GM19351 (cell line): ENCODE data around the gene PAFAH1B1.
A peak's percentile ranks its signal among the peaks of the same experiment; 100 is the strongest.
"Not testable (repeated sequence)": the region's sequence is repeated elsewhere in the genome, so short reads cannot be mapped to it uniquely, and the experiment has no call there.

Experiments used
- ATAC-seq: cut with Tn5 transposase; IDR thresholded peaks from one replicate; pipeline ENCODE4 v1.9.1; 2021; ENCODE audit warnings: mild to moderate bottlenecking, moderate library complexity; ENCODE audit not compliant: unreplicated experiment

Gene PAFAH1B1

DNA sequence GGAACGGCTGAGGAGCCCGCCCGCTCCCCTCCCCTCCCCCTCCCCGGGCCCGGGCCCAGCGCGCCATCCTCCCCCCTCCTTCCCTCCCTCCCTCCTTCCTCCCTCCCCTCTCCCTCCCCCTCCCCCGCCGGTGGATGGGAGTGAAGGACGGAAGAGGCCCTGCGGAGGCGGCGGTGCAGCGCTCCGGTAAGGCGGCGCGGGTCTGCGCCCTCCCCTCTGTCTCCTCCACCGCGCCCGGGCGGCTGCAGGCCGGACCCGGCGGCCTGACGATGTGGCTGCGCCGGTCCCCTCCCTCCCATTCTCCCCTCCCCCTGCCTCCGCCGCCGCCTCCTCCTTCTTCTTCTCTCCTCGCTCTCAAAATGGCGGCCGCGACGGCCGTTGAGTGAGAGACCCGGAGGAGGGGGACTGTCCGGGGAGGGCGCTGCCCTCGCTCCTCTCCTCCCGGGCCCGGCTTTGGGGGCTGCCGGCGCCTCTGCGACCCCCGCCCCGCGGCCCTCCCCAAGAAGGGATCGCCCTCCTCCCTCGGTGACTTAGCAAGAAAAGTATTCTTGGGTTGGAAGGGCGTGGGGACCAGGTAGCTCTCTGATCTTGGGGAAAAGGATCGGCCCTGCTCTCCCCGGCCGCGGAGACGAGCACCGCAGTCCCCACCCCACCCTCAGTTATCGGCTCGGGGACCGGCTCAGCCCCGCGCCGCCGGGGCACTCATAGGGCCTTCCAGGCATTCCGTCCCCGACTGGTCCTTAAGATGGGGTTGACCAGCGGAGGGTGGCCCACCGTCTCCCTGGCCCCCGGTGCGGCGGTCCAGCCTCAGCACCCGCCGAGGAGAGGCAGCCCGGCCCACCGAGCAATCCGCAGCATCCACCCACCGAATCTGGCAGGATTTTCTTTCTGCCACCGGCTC lies 617 bp downstream of the PAFAH1B1 start:
- peak; percentile 40 for ATAC-seq

- ATAC-seq = no peak
Observed at GRCh38 chr17:2594722-2595599, 1.5 kb downstream of the PAFAH1B1 start.

DNA sequence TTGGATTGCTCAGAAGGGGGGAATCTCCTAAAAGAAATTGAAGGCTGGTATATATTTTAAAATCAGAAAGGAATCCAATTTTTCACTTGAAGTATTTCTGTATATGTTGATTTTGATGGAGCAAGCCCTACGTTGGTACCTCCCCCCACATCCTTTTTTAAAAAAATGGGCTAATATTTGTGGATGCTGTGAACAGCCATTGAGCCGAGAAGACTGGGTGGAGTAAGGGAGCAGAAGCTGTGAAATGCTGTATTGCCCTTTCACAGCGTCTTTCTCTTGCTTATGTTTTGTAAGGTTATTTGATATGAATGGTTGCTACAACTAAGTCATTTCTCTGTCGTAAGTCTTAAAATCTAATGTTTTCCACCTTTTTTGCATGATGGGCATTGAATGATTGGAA lies 2.3 kb downstream of the PAFAH1B1 start:
- no peak for ATAC-seq

- no peak for ATAC-seq
Observed at GRCh38 chr17:2598166-2598565, 4.7 kb downstream of the PAFAH1B1 start.

- no peak for ATAC-seq
Observed at GRCh38 chr17:2602597-2603017, 9.2 kb downstream of the PAFAH1B1 start.

- no peak for ATAC-seq
Observed at GRCh38 chr17:2608350-2608913, 15.0 kb downstream of the PAFAH1B1 start.

GRCh38 chr17:2609091-2609490 lies 15.6 kb downstream of the PAFAH1B1 start:
- no peak for ATAC-seq

- ATAC-seq = no peak
Observed at GRCh38 chr17:2610195-2611175, 17.0 kb downstream of the PAFAH1B1 start.

GRCh38 chr17:2611627-2612026 lies 18.2 kb downstream of the PAFAH1B1 start:
- ATAC-seq = no peak

GRCh38 chr17:2612630-2613029 lies 19.2 kb downstream of the PAFAH1B1 start:
- ATAC-seq = no peak

DNA sequence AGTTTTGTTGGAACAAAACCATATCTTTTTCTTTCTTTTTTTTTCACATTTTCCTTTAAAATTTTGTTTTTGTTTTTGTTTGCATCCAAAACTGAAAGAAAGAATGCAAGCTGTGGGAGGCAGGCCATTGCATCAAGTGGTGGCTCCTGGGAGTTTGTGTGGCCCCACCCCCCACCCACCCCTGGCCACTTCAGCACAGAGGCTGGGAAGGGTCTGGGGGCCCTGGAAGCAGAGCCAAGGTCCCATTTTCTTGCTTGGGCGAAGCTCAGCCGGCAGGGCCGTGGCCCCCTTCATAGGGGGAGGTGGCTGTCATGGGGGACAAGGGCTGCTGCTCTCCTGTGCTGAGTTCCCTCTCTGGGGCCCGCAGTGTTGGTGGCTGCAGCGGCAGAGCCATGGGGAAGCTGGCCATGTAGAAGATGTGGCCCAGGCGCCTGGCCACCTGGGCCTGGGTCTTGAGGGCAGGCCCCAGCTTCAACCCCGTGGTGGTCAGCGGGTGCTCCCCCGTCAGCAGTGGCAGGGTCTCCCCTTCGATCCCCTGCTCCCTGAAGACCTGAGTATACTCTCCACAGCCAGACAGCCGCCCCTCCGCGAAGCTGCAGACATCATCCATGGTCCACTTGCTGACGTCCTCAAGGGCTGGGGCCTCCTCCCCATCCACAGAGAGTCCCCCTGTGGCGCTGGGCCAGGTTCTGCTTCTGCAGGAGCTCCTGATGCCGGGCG lies 19.8 kb downstream of the PAFAH1B1 start:
- ATAC-seq = no peak

- no peak for ATAC-seq
Observed at GRCh38 chr17:2615882-2616281, 22.4 kb downstream of the PAFAH1B1 start.

GRCh38 chr17:2621241-2621640 lies 27.8 kb downstream of the PAFAH1B1 start:
- no peak for ATAC-seq

DNA sequence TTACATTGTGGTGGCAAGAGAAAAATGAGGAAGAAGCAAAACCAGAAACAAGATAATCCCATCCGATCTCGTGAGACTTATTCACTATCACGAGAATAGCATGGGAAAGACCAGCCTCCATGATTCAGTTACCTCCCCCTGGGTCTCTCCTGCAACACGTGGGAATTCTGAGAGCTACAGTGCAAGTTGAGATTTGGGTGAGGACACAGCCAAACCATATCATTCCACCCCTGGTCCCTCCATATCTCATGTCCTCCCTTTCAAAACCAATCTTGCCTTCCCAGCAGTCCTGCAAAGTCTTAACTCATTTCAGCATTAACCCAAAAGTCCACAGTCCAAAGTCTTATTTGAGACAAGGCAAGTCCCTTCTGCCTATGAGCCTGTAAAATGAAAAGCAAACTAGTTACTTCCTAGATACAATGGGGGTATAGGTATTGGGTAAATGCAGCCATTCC lies 28.5 kb downstream of the PAFAH1B1 start:
- not testable (repeated sequence) for ATAC-seq

DNA sequence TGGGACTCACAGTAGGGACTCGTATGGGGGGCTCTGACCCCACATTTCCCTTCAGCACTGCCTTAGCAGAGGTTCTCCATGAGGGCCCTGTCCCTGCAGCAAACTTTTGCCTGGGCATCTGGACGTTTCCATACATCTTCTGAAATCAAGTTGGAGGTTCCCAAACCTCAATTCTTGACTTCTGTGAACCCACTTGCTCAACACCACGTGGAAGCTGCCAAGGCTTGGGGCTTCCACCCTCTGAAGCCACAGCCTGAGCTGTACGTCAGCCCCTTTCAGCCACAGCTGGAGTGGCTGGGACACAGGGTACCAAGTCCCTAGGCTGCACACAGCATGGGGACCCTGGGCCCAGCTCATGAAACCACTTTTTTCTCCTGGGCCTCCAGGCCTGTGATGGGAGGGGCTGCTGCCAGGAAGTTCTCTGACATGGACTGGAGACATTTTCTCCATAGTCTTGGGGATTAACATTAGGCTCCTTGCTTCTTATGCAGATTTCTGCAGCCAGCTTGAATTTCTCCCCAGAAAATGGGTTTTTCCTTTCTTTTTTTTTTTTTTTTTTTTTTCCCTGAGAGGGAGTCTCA lies 29.4 kb downstream of the PAFAH1B1 start:
- ATAC-seq = not testable (repeated sequence)

GRCh38 chr17:2624292-2624731 lies 30.9 kb downstream of the PAFAH1B1 start:
- no peak for ATAC-seq

- ATAC-seq = not testable (repeated sequence)
Observed at GRCh38 chr17:2626626-2627219, 33.3 kb downstream of the PAFAH1B1 start.

GRCh38 chr17:2628922-2629321 lies 35.5 kb downstream of the PAFAH1B1 start:
- not testable (repeated sequence) for ATAC-seq

DNA sequence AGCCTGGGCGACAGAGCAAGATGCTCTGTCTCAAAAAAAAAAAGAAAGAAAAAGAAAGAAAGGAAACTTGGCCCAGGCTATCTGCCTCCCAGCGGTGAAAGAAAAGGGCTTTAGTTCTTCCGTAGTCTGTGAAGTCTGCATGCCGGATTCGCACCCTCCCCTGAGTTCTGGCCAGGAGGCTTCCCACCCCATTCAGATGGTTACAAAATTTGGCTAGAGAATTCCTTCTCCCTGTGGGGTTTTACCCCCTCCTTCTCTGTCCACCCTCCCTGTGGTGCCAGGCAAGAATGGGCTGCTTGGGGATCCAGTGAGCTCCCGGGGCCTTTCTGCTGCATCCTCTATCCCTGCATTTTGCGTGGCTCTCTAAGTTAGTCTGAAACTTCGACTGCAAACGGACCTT lies 37.8 kb downstream of the PAFAH1B1 start:
- ATAC-seq = no peak
